Osteocyte (in vitro differentiated cells): ENCODE measurements around the gene SELENOH. TPM values are rescaled to one million over a fixed set of nuclear protein-coding genes. Genes with fewer than 3 reads are reported as not detected.
"Not testable (repeated sequence)": the region's sequence is repeated elsewhere in the genome, so short reads cannot be mapped to it uniquely, and the experiment has no call there.

Source experiments
- DNase-seq: peaks from one replicate; pipeline ENCODE4 v3.0.0; 2021; ENCODE audit warnings: mixed read lengths; ENCODE audit not compliant: unreplicated experiment; ENCODE audit errors: extremely low spot score
- H3K27ac Mint-ChIP-seq: one replicate; pipeline ENCODE4 v1.8.0; 2021; ENCODE audit warnings: mild to moderate bottlenecking, mixed read lengths; ENCODE audit not compliant: unreplicated experiment
- H3K27me3 Mint-ChIP-seq: one replicate; pipeline ENCODE4 v1.8.0; 2021; ENCODE audit warnings: mixed read lengths; ENCODE audit not compliant: unreplicated experiment
- H3K36me3 Mint-ChIP-seq: one replicate; pipeline ENCODE4 v1.8.0; 2021; ENCODE audit warnings: mixed read lengths; ENCODE audit not compliant: unreplicated experiment
- H3K4me1 Mint-ChIP-seq: one replicate; pipeline ENCODE4 v1.8.0; 2021; ENCODE audit warnings: mixed read lengths; ENCODE audit not compliant: unreplicated experiment
- H3K4me3 Mint-ChIP-seq: one replicate; pipeline ENCODE4 v1.8.0; 2021; ENCODE audit warnings: mild to moderate bottlenecking, moderate library complexity, mixed read lengths; ENCODE audit not compliant: unreplicated experiment
- H3K9me3 Mint-ChIP-seq: one replicate; pipeline ENCODE4 v1.8.0; 2021; ENCODE audit warnings: mixed read lengths; ENCODE audit not compliant: unreplicated experiment
- CTCF ChIP-seq: fragments of 200-600 bp; sonication (generic); IDR thresholded peaks from 2 replicates; pipeline ENCODE4 v1.5.0; 2021; ENCODE audit warnings: antibody characterized with exemption, mild to moderate bottlenecking, moderate library complexity
- total RNA-seq: library from RNA; stranded (reverse); gene quantifications from 2 replicates; pipeline ENCODE4 v1.2.1, GENCODE V29; 2021

SELENOH gene
- total RNA-seq, 1 donor from 2014 or later: 103 TPM

GRCh38 chr11:57703341-57703740 lies 38.0 kb upstream of the SELENOH start:
- TF ChIP-seq CTCF: no peak
- no peaks in the 10 kb centered on the region for H3K9me3 Mint-ChIP-seq
- H3K4me1 Mint-ChIP-seq: peaks cover 3% of the 10 kb centered on the region
- peaks cover 44% of the 10 kb centered on the region for H3K36me3 Mint-ChIP-seq
- no peak overlapping the region for H3K27ac Mint-ChIP-seq
- no peak for DNase-seq
- no peak overlapping the region for H3K4me3 Mint-ChIP-seq
- no peaks in the 10 kb centered on the region for H3K27me3 Mint-ChIP-seq

GRCh38 chr11:57704932-57705331 lies 36.4 kb upstream of the SELENOH start:
- Mint-ChIP-seq H3K4me1 (peaks cover 7% of the 10 kb centered on the region), H3K36me3 (peaks cover 32% of the 10 kb centered on the region), H3K27me3 (no peaks in the 10 kb centered on the region), H3K9me3 (no peaks in the 10 kb centered on the region), H3K4me3 (no peak overlapping the region), H3K27ac (no peak overlapping the region)
- no peak for TF ChIP-seq CTCF
- DNase-seq: no peak

GRCh38 chr11:57705432-57705831 lies 35.9 kb upstream of the SELENOH start:
- not testable (repeated sequence) for H3K4me1 Mint-ChIP-seq, DNase-seq, H3K9me3 Mint-ChIP-seq, H3K27me3 Mint-ChIP-seq, H3K4me3 Mint-ChIP-seq, H3K27ac Mint-ChIP-seq
- H3K36me3 Mint-ChIP-seq: peaks cover 28% of the 10 kb centered on the region

GRCh38 chr11:57709802-57710367 lies 31.4 kb upstream of the SELENOH start:
- DNase-seq: no peak
- Mint-ChIP-seq H3K4me3 (no peak overlapping the region), H3K9me3 (no peaks in the 10 kb centered on the region), H3K4me1 (peaks cover 38% of the 10 kb centered on the region), H3K36me3 (peaks cover 4% of the 10 kb centered on the region), H3K27ac (no peak overlapping the region), H3K27me3 (no peaks in the 10 kb centered on the region)
- TF ChIP-seq CTCF: no peak

GRCh38 chr11:57711414-57712255 lies 29.7 kb upstream of the SELENOH start, which contains the start of gene MED19:
Gene MED19, minus strand, starts transcription at chr11:57712215. Its CDS starts 36 bp downstream, at chr11:57712179.
- peak within 1 kb of the TSS; percentile 98 for H3K4me3 Mint-ChIP-seq

More at GRCh38 chr11:57711414-57712255, 29.7 kb upstream of the SELENOH start, which contains the start of gene MED19:
- Mint-ChIP-seq H3K27ac (peak within 1 kb of the TSS; percentile 93), H3K4me1 (peaks cover 40% of the 10 kb centered on the region), H3K36me3 (peaks cover 4% of the 10 kb centered on the region), H3K27me3 (no peaks in the 10 kb centered on the region), H3K9me3 (no peaks in the 10 kb centered on the region)
- no peak for DNase-seq
- TF ChIP-seq CTCF: no peak
